ENCODE results near the gene BRINP1. TPM values are rescaled to one million over a fixed set of nuclear protein-coding genes. Genes with fewer than 3 reads are reported as not detected.

BRINP1 gene
- total and polyA plus RNA-seq, 2 experiments from 2014 or later, result 0.64 to 1.3 TPM

GRCh38 chr9:119333507-119334229 is 35.6 kb downstream of the BRINP1 start:
- WGBS (ENCODE audit: low lambda C conversion rate, missing lambda C conversion rate), result 67% methylated on average over 4 of the region's 4 CpGs
- Histone ChIP-seq H4K20me1 (ENCODE audit: insufficient read depth, poor library complexity, severe bottlenecking) (no peaks in the 10 kb centered on the region), H3K9me2 (replicated peaks; ENCODE audit: insufficient read depth) (no peaks in the 10 kb centered on the region), H3K4me3 (no peak overlapping the region), H3K9me3 (ENCODE audit: low read depth) (no peaks in the 10 kb centered on the region), H3K4me2 (no peak overlapping the region), H2AFZ (no peak overlapping the region), H3K4me1 (ENCODE audit: insufficient read depth) (no peaks in the 10 kb centered on the region), H3K27me3 (no peaks in the 10 kb centered on the region), H3K36me3 (replicated peaks; ENCODE audit: insufficient read depth, low read depth) (no peaks in the 10 kb centered on the region), H3K79me2 (no peaks in the 10 kb centered on the region), H3K27ac (no peak overlapping the region)
- TF ChIP-seq, protein P1, sequence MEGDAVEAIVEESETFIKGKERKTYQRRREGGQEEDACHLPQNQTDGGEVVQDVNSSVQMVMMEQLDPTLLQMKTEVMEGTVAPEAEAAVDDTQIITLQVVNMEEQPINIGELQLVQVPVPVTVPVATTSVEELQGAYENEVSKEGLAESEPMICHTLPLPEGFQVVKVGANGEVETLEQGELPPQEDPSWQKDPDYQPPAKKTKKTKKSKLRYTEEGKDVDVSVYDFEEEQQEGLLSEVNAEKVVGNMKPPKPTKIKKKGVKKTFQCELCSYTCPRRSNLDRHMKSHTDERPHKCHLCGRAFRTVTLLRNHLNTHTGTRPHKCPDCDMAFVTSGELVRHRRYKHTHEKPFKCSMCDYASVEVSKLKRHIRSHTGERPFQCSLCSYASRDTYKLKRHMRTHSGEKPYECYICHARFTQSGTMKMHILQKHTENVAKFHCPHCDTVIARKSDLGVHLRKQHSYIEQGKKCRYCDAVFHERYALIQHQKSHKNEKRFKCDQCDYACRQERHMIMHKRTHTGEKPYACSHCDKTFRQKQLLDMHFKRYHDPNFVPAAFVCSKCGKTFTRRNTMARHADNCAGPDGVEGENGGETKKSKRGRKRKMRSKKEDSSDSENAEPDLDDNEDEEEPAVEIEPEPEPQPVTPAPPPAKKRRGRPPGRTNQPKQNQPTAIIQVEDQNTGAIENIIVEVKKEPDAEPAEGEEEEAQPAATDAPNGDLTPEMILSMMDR (IDR thresholded peaks at IDR 0.05; ENCODE audit: poor library complexity), result no peak
- TF ChIP-seq EZH2phosphoT487 (IDR thresholded peaks at IDR 0.05; ENCODE audit: low read depth, severe bottlenecking, unreplicated experiment) (no peak), EZH2 (IDR thresholded peaks at IDR 0.05; ENCODE audit: borderline replicate concordance) (no peak)
- DNase-seq (ENCODE audit: low spot score), result no peak

GRCh38 chr9:119332522-119332921 is 36.7 kb downstream of the BRINP1 start:
- Histone ChIP-seq H3K36me3 (replicated peaks; ENCODE audit: insufficient read depth, low read depth) (no peaks in the 10 kb centered on the region), H3K27ac (no peak overlapping the region), H3K9me3 (ENCODE audit: low read depth) (no peaks in the 10 kb centered on the region), H2AFZ (no peak overlapping the region), H3K4me1 (ENCODE audit: insufficient read depth) (no peaks in the 10 kb centered on the region), H3K79me2 (no peaks in the 10 kb centered on the region), H3K9me2 (replicated peaks; ENCODE audit: insufficient read depth) (no peaks in the 10 kb centered on the region), H3K4me3 (no peak overlapping the region), H4K20me1 (ENCODE audit: insufficient read depth, poor library complexity, severe bottlenecking) (no peaks in the 10 kb centered on the region), H3K27me3 (no peaks in the 10 kb centered on the region), H3K4me2 (no peak overlapping the region)
- DNase-seq (ENCODE audit: low spot score), result no peak
- no peak for TF ChIP-seq EZH2 (IDR thresholded peaks at IDR 0.05; ENCODE audit: borderline replicate concordance)
- TF ChIP-seq, protein P1 (IDR thresholded peaks at IDR 0.05; ENCODE audit: poor library complexity), result no peak
- no peak for TF ChIP-seq EZH2phosphoT487 (IDR thresholded peaks at IDR 0.05; ENCODE audit: low read depth, severe bottlenecking, unreplicated experiment)
- 56% methylated on average over 2 of the region's 2 CpGs for WGBS (ENCODE audit: low lambda C conversion rate, missing lambda C conversion rate)

DNA sequence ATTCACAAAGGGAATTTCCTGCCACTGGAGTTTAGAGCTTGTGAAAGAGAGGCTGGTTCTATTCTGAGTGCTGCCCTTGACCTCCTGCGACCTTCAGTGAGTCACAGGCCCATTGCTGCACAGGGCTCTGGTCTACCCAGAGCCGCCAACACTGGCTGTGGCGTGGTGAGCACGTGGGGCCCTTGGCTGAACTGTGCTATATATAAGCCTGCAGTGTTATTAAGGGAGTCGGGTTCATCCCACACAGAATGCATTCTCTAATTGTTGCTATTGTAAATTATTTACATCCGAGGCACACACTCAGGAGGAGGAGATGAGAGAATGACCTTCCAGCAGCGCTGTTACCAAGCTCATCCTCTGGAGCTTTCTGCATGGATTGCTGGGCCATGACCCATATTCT is 47.1 kb downstream of the BRINP1 start:
- Histone ChIP-seq H3K4me1 (ENCODE audit: insufficient read depth) (no peaks in the 10 kb centered on the region), H3K9me3 (ENCODE audit: low read depth) (no peaks in the 10 kb centered on the region), H3K36me3 (replicated peaks; ENCODE audit: insufficient read depth, low read depth) (no peaks in the 10 kb centered on the region), H3K4me3 (no peak overlapping the region), H4K20me1 (ENCODE audit: insufficient read depth, poor library complexity, severe bottlenecking) (no peaks in the 10 kb centered on the region), H3K9me2 (replicated peaks; ENCODE audit: insufficient read depth) (no peaks in the 10 kb centered on the region), H2AFZ (no peak overlapping the region), H3K4me2 (no peak overlapping the region), H3K27me3 (no peaks in the 10 kb centered on the region), H3K79me2 (no peaks in the 10 kb centered on the region), H3K27ac (no peak overlapping the region)
- TF ChIP-seq EZH2 (IDR thresholded peaks at IDR 0.05; ENCODE audit: borderline replicate concordance) (no peak), EZH2phosphoT487 (IDR thresholded peaks at IDR 0.05; ENCODE audit: low read depth, severe bottlenecking, unreplicated experiment) (no peak)
- TF ChIP-seq, protein P1 (IDR thresholded peaks at IDR 0.05; ENCODE audit: poor library complexity), result no peak
- 64% methylated on average over 7 of the region's 7 CpGs for WGBS (ENCODE audit: low lambda C conversion rate, missing lambda C conversion rate)
- peak; percentile 31 for DNase-seq (ENCODE audit: low spot score)
